GOT3 (cell line): ENCODE results near the gene KLHL35.

ENCODE experiments used
- DNase-seq: peaks from one replicate; lab custom pipeline; 2025; ENCODE audit warnings: mixed read lengths; lab: John Stamatoyannopoulos, UW

The KLHL35 gene

GRCh38 chr11:75440960-75441803 is 8.2 kb upstream of the KLHL35 start:
- DNase-seq: no peak

- DNase-seq: no peak
Observed at GRCh38 chr11:75439495-75440120, 6.6 kb upstream of the KLHL35 start.

GRCh38 chr11:75439026-75439425 is 6.0 kb upstream of the KLHL35 start:
- no peak for DNase-seq

GRCh38 chr11:75437966-75438659 is 5.1 kb upstream of the KLHL35 start:
- DNase-seq: no peak

GRCh38 chr11:75436806-75437205 is 3.8 kb upstream of the KLHL35 start:
- DNase-seq: no peak

- DNase-seq: no peak
Observed at GRCh38 chr11:75435571-75435925, 2.5 kb upstream of the KLHL35 start.

- DNase-seq: no peak
Observed at GRCh38 chr11:75434886-75435570, 2.0 kb upstream of the KLHL35 start.

GRCh38 chr11:75434051-75434450 is 1.0 kb upstream of the KLHL35 start:
- no peak for DNase-seq

- no peak for DNase-seq
Observed at GRCh38 chr11:75433443-75433842, 440 bp upstream of the KLHL35 start.

GRCh38 chr11:75431533-75432525 is 1.2 kb downstream of the KLHL35 start:
- DNase-seq: no peak

- DNase-seq: no peak
Observed at GRCh38 chr11:75430714-75431532, 2.1 kb downstream of the KLHL35 start.

- DNase-seq: no peak
Observed at GRCh38 chr11:75429902-75430713, 2.9 kb downstream of the KLHL35 start.

GRCh38 chr11:75429641-75429901 is 3.4 kb downstream of the KLHL35 start:
- DNase-seq: no peak

- no peak for DNase-seq
Observed at GRCh38 chr11:75428989-75429640, 3.9 kb downstream of the KLHL35 start.

GRCh38 chr11:75428281-75428724 is 4.7 kb downstream of the KLHL35 start:
- DNase-seq: no peak

- no peak for DNase-seq
Observed at GRCh38 chr11:75427181-75427580, 5.8 kb downstream of the KLHL35 start.

- no peak for DNase-seq
Observed at GRCh38 chr11:75426720-75427086, 6.3 kb downstream of the KLHL35 start.

GRCh38 chr11:75425422-75425821 is 7.6 kb downstream of the KLHL35 start:
- DNase-seq: no peak

GRCh38 chr11:75424396-75424795 is 8.6 kb downstream of the KLHL35 start:
- no peak for DNase-seq
